ENCODE results near the gene DGCR8. TPM values are rescaled to one million over a fixed set of nuclear protein-coding genes. Genes with fewer than 3 reads are reported as not detected.

DGCR8 gene
- total RNA-seq, 1 donor from 2014 or later = 29.1 TPM

- peaks cover 5% of the 10 kb centered on the region for H3K27me3 Mint-ChIP-seq (ENCODE audit: insufficient read depth, low read depth)
- H3K4me1 ChIP-seq = peaks cover 8% of the 10 kb centered on the region
- peak overlapping the region; percentile 63 for H3K27ac ChIP-seq
- no peak overlapping the region for H2AFZ ChIP-seq (replicated peaks)
- peaks cover 23% of the 10 kb centered on the region for H3K79me2 ChIP-seq (ENCODE audit: low read depth)
- no peak overlapping the region for H3K27ac Mint-ChIP-seq
- peaks cover 13% of the 10 kb centered on the region for H3K4me1 Mint-ChIP-seq
- H3F3A ChIP-seq (ENCODE audit: low read depth) = peaks cover 61% of the 10 kb centered on the region
- H3K36me3 ChIP-seq = no peaks in the 10 kb centered on the region
- no peak overlapping the region for H3K4me3 Mint-ChIP-seq
- no peak for TF ChIP-seq EZH2phosphoT487 (IDR thresholded peaks at IDR 0.05)
- TF ChIP-seq CTCF (IDR thresholded peaks at IDR 0.05) = peak; percentile 48
- H3K9me3 Mint-ChIP-seq = no peaks in the 10 kb centered on the region
- H3K9me3 ChIP-seq (ENCODE audit: low read depth) = no peaks in the 10 kb centered on the region
- peak; percentile 50 for DNase-seq (ENCODE audit: low spot score)
- H4K20me1 ChIP-seq (ENCODE audit: low read depth) = peaks cover 63% of the 10 kb centered on the region
- peaks cover 11% of the 10 kb centered on the region for H3K36me3 Mint-ChIP-seq
- no peaks in the 10 kb centered on the region for H3K27me3 ChIP-seq
- H3K4me3 ChIP-seq = no peak overlapping the region
- H3K9ac ChIP-seq = no peak overlapping the region
- H3K4me2 ChIP-seq = no peak overlapping the region
Measured at GRCh38 chr22:20128902-20129746, 49.1 kb downstream of the DGCR8 start.

DNA sequence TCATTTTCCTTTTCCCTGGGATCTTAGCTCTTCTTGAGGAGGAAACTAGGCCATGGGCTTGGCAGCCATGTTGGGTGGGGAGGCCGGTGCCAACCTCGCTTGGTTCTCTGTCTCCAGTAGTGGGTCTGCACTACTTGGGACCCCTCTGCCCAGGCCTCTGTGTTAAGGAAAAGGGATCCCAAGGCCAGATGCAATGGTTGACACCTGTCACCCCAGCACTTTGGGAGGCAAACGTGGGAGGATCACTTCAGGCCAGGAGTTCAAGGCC lies 49.6 kb downstream of the DGCR8 start:
- Histone ChIP-seq H2AFZ (replicated peaks) (no peak overlapping the region), H3K27ac (no peak overlapping the region), H3F3A (ENCODE audit: low read depth) (peaks cover 61% of the 10 kb centered on the region), H3K4me3 (no peak overlapping the region), H3K9ac (no peak overlapping the region), H3K4me2 (no peak overlapping the region), H3K79me2 (ENCODE audit: low read depth) (peaks cover 17% of the 10 kb centered on the region), H3K9me3 (ENCODE audit: low read depth) (no peaks in the 10 kb centered on the region), H3K4me1 (peaks cover 8% of the 10 kb centered on the region), H3K36me3 (no peaks in the 10 kb centered on the region), H3K27me3 (no peaks in the 10 kb centered on the region), H4K20me1 (ENCODE audit: low read depth) (peaks cover 63% of the 10 kb centered on the region)
- Mint-ChIP-seq H3K9me3 (no peaks in the 10 kb centered on the region), H3K4me3 (no peak overlapping the region), H3K27ac (no peak overlapping the region), H3K4me1 (peaks cover 13% of the 10 kb centered on the region), H3K36me3 (peaks cover 11% of the 10 kb centered on the region), H3K27me3 (ENCODE audit: insufficient read depth, low read depth) (peaks cover 5% of the 10 kb centered on the region)
- TF ChIP-seq CTCF (IDR thresholded peaks at IDR 0.05) (no peak), EZH2phosphoT487 (IDR thresholded peaks at IDR 0.05) (no peak), EZH2 (IDR thresholded peaks at IDR 0.05) (no peak)
- DNase-seq (ENCODE audit: low spot score) = no peak

DNA sequence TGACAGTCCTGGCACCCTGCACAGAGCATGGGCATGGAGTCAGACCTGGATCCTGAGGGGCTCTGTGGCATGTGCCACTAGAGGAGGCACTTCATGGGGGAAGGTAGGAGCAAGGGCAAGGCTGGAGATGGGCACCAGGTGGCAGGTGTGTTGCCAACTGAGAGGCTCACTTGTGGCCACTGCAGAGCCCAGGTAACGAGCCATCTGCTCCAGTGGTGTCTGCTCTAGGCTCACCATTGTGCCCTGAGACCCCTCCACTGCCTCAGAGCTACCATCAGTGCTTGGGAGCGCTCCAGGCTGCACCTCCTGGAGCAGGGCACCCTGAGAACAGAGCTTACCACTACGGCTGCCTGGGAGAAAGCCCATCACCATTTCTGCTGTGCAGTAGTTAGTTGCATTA lies 50.3 kb downstream of the DGCR8 start:
- Histone ChIP-seq H3K36me3 (no peaks in the 10 kb centered on the region), H3K27me3 (no peaks in the 10 kb centered on the region), H3K79me2 (ENCODE audit: low read depth) (peaks cover 14% of the 10 kb centered on the region), H3K27ac (peak overlapping the region; percentile 7), H3K4me2 (peak overlapping the region; percentile 88), H3K9ac (no peak overlapping the region), H3K4me3 (peak overlapping the region; percentile 95), H2AFZ (replicated peaks) (no peak overlapping the region), H3K4me1 (peaks cover 8% of the 10 kb centered on the region), H4K20me1 (ENCODE audit: low read depth) (peaks cover 64% of the 10 kb centered on the region), H3K9me3 (ENCODE audit: low read depth) (no peaks in the 10 kb centered on the region), H3F3A (ENCODE audit: low read depth) (peaks cover 58% of the 10 kb centered on the region)
- DNase-seq (ENCODE audit: low spot score) = no peak
- no peak for TF ChIP-seq EZH2 (IDR thresholded peaks at IDR 0.05)
- TF ChIP-seq CTCF (IDR thresholded peaks at IDR 0.05) = no peak
- no peak for TF ChIP-seq EZH2phosphoT487 (IDR thresholded peaks at IDR 0.05)
- Mint-ChIP-seq H3K36me3 (peaks cover 9% of the 10 kb centered on the region), H3K9me3 (no peaks in the 10 kb centered on the region), H3K27me3 (ENCODE audit: insufficient read depth, low read depth) (peaks cover 5% of the 10 kb centered on the region), H3K4me1 (peaks cover 13% of the 10 kb centered on the region), H3K4me3 (peak overlapping the region; percentile 81), H3K27ac (no peak overlapping the region)

Data from neural progenitor cell (in vitro differentiated cells).